SH-SY5Y (cell line): ENCODE measurements around the gene FBXW5.

ENCODE experiments used
- GATA2 ChIP-seq: IDR thresholded peaks from 2 replicates; pipeline ENCODE4 v1.6.1; 2011; ENCODE audit warnings: mild to moderate bottlenecking, low read depth, low read length
- GATA3 ChIP-seq: IDR thresholded peaks from 2 replicates; pipeline ENCODE4 v1.6.1; 2011; ENCODE audit warnings: low read depth, mild to moderate bottlenecking, low read length, moderate library complexity

DNA sequence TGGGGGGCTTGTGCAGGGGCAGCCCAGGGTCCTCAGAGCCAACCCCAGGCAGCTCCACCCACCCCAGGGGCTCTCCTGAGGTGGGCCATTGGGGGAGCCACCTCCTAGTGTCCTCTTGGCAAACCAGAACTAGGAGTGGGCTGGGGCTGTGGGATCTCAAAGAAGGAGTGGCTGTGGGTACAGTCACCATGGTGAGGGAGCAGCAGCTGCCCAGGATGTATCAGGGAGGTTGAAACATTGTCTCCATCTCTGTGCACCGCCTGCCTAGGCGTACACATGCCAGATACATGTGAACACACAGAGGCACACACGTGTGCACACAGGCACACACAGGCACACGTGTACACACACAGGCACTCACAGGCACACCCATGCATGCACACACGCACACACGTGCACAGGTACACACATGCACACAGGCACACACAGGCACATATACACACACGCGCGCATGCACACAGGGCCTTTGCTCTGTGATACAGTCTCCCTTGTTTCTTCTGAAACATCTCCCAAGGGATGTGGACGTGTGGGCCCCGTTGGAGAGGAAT, 18.2 kb upstream of the FBXW5 start:
- no peak for TF ChIP-seq GATA3
- no peak for TF ChIP-seq GATA2
